ENCODE results near the gene MAMLD1. TPM values are rescaled to one million over a fixed set of nuclear protein-coding genes. Genes with fewer than 3 reads are reported as not detected.

The MAMLD1 gene
- total RNA-seq, 4 donors from 2014 or later, result 4.5 to 10.3 (median 6.2) TPM

GRCh38 chrX:150454508-150455214, 91.5 kb downstream of the MAMLD1 start:
- DNase-seq (ENCODE audit: low spot score) (no peak), ATAC-seq (ENCODE audit: low FRiP score) (no peak)
- TF ChIP-seq CTCF (IDR thresholded peaks at IDR 0.05), result no peak

- no peak for ATAC-seq (ENCODE audit: low FRiP score)
- DNase-seq (ENCODE audit: low spot score), result no peak
- no peak for TF ChIP-seq CTCF (IDR thresholded peaks at IDR 0.05)
These were observed 92.1 kb downstream of the MAMLD1 start for GRCh38 chrX:150455215-150455608.

GRCh38 chrX:150456466-150456865, 93.3 kb downstream of the MAMLD1 start:
- DNase-seq (ENCODE audit: low spot score) (no peak), ATAC-seq (ENCODE audit: low FRiP score) (no peak)
- TF ChIP-seq CTCF (IDR thresholded peaks at IDR 0.05), result no peak

- no peak for TF ChIP-seq CTCF (IDR thresholded peaks at IDR 0.05)
- ATAC-seq (ENCODE audit: low FRiP score), result no peak
- DNase-seq (ENCODE audit: low spot score), result no peak
These were observed 93.8 kb downstream of the MAMLD1 start for GRCh38 chrX:150456941-150457340.

- no peak for ATAC-seq (ENCODE audit: low FRiP score)
- no peak for DNase-seq (ENCODE audit: low spot score)
- no peak for TF ChIP-seq CTCF (IDR thresholded peaks at IDR 0.05)
These were observed 96.1 kb downstream of the MAMLD1 start for GRCh38 chrX:150459196-150459595.

GRCh38 chrX:150460063-150460462, 96.9 kb downstream of the MAMLD1 start:
- DNase-seq (ENCODE audit: low spot score) (no peak), ATAC-seq (ENCODE audit: low FRiP score) (no peak)
- TF ChIP-seq CTCF (IDR thresholded peaks at IDR 0.05), result no peak

- DNase-seq (ENCODE audit: low spot score) (no peak), ATAC-seq (ENCODE audit: low FRiP score) (no peak)
- no peak for TF ChIP-seq CTCF (IDR thresholded peaks at IDR 0.05)
These were observed 97.7 kb downstream of the MAMLD1 start for GRCh38 chrX:150460781-150461180.

Measured in omental fat pad (tissue), 4 donors.